Lower leg skin (tissue), 3 donors: ENCODE results near the gene CYFIP1.
"Not testable (repeated sequence)": the region's sequence is repeated elsewhere in the genome, so short reads cannot be mapped to it uniquely, and the experiment has no call there.

Experiments
- POLR2A ChIP-seq, 2 donors: fragments of 450-650 bp; IDR thresholded peaks; one replicate each; pipeline ENCODE4 v1.6.1; 2016 to 2017; ENCODE audit warnings: antibody characterized with exemption in 2 of 2, mild to moderate bottlenecking in 1 of 2, moderate library complexity in 1 of 2
- TF ChIP-seq, protein P1 (sequence below), 3 donors: fragments of 450-650 bp; IDR thresholded peaks; one replicate each; pipeline ENCODE4 v1.5.1; 2016; ENCODE audit warnings: antibody characterized with exemption in 3 of 3, mild to moderate bottlenecking in 3 of 3, moderate library complexity in 2 of 3

DNA sequence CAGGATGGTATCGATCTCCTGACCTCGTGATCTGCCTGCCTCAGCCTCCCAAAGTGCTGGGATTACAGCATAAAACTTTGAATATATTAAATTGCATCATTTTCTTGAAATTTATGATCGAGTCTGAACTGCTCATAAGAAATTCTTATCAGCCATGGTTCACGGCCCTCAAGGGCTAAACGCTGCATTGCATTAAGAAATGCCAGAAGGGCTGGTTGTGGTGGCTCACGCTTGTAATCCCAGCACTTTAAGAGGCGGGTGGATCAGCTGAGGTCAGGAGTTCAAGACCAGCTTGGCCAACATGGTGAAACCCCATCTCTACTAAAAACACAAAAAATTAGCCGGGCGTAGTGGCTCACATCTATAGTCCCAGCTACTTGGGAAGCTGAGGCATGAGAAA is 32.4 kb upstream of the CYFIP1 start:
- TF ChIP-seq, protein P1, sequence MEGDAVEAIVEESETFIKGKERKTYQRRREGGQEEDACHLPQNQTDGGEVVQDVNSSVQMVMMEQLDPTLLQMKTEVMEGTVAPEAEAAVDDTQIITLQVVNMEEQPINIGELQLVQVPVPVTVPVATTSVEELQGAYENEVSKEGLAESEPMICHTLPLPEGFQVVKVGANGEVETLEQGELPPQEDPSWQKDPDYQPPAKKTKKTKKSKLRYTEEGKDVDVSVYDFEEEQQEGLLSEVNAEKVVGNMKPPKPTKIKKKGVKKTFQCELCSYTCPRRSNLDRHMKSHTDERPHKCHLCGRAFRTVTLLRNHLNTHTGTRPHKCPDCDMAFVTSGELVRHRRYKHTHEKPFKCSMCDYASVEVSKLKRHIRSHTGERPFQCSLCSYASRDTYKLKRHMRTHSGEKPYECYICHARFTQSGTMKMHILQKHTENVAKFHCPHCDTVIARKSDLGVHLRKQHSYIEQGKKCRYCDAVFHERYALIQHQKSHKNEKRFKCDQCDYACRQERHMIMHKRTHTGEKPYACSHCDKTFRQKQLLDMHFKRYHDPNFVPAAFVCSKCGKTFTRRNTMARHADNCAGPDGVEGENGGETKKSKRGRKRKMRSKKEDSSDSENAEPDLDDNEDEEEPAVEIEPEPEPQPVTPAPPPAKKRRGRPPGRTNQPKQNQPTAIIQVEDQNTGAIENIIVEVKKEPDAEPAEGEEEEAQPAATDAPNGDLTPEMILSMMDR (IDR thresholded peaks at IDR 0.05) = not testable (repeated sequence)
- TF ChIP-seq POLR2A (IDR thresholded peaks at IDR 0.05) = not testable (repeated sequence)
